Astrocyte (in vitro differentiated cells and primary cell): Measurements from ENCODE around the gene VWA8.

Source experiments
- EZH2 ChIP-seq: IDR thresholded peaks from 2 replicates; pipeline ENCODE4 v1.6.1; 2012; ENCODE audit warnings: mild to moderate bottlenecking, low read length, inconsistent platforms; ENCODE audit not compliant: insufficient read depth
- TF ChIP-seq, protein P1 (sequence below): IDR thresholded peaks from 2 replicates; pipeline ENCODE4 v1.5.1; 2011; ENCODE audit warnings: low read depth, mild to moderate bottlenecking, inconsistent platforms, low read length, moderate library complexity; ENCODE audit not compliant: insufficient read depth

DNA sequence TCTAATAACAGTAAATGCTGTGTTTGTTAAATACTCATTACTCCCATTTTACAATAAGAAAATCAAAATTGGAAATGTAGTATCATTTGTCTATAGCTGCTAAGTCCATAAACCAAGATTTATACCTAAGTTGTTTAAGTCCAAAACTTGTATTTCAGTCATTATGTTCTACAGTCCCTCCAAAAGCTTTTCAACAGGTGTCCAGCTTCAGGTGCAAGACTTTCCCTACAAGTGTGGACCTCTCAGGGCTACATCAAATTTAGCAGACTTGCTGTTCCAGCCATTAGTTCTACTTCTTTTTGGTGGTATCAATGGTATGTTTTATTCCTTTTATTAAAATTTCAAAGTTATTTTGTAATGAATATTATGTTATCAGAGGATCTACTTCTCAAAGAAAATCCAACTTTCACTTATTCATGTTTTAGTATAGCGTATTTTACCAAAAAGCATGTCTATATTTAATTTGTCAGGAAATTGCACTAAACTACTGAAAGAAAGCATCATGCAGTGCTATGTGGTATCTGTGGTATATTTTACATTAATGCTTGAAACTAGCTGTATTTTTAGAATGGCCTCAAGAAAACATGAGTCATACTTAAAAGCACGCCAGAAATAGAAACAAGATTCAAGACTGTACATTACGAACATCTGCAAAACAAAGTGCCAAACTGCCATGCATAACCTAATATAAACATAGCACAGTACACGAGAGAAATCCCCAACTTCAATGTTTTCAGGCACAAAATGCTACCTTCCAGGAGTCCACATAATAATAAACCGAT, 44.5 kb downstream of the VWA8 start:
- no peak for TF ChIP-seq EZH2
- TF ChIP-seq, protein P1, sequence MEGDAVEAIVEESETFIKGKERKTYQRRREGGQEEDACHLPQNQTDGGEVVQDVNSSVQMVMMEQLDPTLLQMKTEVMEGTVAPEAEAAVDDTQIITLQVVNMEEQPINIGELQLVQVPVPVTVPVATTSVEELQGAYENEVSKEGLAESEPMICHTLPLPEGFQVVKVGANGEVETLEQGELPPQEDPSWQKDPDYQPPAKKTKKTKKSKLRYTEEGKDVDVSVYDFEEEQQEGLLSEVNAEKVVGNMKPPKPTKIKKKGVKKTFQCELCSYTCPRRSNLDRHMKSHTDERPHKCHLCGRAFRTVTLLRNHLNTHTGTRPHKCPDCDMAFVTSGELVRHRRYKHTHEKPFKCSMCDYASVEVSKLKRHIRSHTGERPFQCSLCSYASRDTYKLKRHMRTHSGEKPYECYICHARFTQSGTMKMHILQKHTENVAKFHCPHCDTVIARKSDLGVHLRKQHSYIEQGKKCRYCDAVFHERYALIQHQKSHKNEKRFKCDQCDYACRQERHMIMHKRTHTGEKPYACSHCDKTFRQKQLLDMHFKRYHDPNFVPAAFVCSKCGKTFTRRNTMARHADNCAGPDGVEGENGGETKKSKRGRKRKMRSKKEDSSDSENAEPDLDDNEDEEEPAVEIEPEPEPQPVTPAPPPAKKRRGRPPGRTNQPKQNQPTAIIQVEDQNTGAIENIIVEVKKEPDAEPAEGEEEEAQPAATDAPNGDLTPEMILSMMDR, result no peak
